Loucy (cell line): ENCODE results near the gene MAFF.

Source experiments
- H2AFZ ChIP-seq: fragments of 200-600 bp; sonication (generic); 2 replicates; pipeline ENCODE4 v1.6.0; 2016; ENCODE audit warnings: antibody characterized with exemption, mild to moderate bottlenecking, low read length, moderate library complexity
- H3F3A ChIP-seq: fragments of 200-600 bp; 2 replicates; pipeline ENCODE4 v1.6.0; 2016; ENCODE audit warnings: antibody characterized with exemption, low read depth, mild to moderate bottlenecking
- H3K27me3 ChIP-seq: fragments of 200-600 bp; sonication (generic); 2 replicates; pipeline ENCODE4 v1.6.1; 2014; ENCODE audit warnings: low read length, mild to moderate bottlenecking; ENCODE audit not compliant: insufficient read depth, poor library complexity, severe bottlenecking
- H3K36me3 ChIP-seq: fragments of 200-600 bp; sonication (generic); 2 replicates; pipeline ENCODE4 v1.6.1; 2016; ENCODE audit warnings: low read length; ENCODE audit not compliant: insufficient read depth
- H3K4me1 ChIP-seq: fragments of 200-600 bp; sonication (generic); 2 replicates; pipeline ENCODE4 v1.5.1; 2014; ENCODE audit warnings: low read length, mild to moderate bottlenecking; ENCODE audit not compliant: insufficient read depth, poor library complexity, severe bottlenecking
- H3K4me2 ChIP-seq: fragments of 200-600 bp; sonication (generic); 2 replicates; pipeline ENCODE4 v1.6.0; 2014; ENCODE audit warnings: antibody characterized with exemption, low read length, low read depth, mild to moderate bottlenecking; ENCODE audit not compliant: poor library complexity, severe bottlenecking
- H3K4me3 ChIP-seq: fragments of 200-600 bp; sonication (generic); 2 replicates; pipeline ENCODE4 v1.5.1; 2014; ENCODE audit warnings: low read length, mild to moderate bottlenecking, mixed read lengths; ENCODE audit not compliant: poor library complexity, severe bottlenecking
- H3K79me2 ChIP-seq: fragments of 200-600 bp; sonication (generic); 2 replicates; pipeline ENCODE4 v1.6.1; 2014; ENCODE audit warnings: low read length; ENCODE audit not compliant: insufficient read depth
- H3K9ac ChIP-seq: fragments of 200-600 bp; sonication (generic); 2 replicates; pipeline ENCODE4 v1.6.0; 2014; ENCODE audit warnings: mild to moderate bottlenecking, low read depth, low read length, moderate library complexity; ENCODE audit not compliant: poor library complexity, severe bottlenecking
- H3K9me2 ChIP-seq: fragments of 200-600 bp; sonication (generic); replicated peaks from 2 replicates; pipeline ENCODE4 v1.6.1; 2016; ENCODE audit warnings: low read depth, low read length, mixed read lengths
- H3K9me3 ChIP-seq: fragments of 200-600 bp; sonication (generic); 2 replicates; pipeline ENCODE4 v1.6.1; 2014; ENCODE audit warnings: mild to moderate bottlenecking, antibody characterized with exemption, low read length, low read depth; ENCODE audit not compliant: insufficient read depth
- H4K20me1 ChIP-seq: fragments of 200-600 bp; sonication (generic); 2 replicates; pipeline ENCODE4 v1.6.0; 2014; ENCODE audit warnings: antibody characterized with exemption, low read length, mild to moderate bottlenecking; ENCODE audit not compliant: insufficient read depth, poor library complexity, severe bottlenecking
- EZH2phosphoT487 ChIP-seq: fragments of 200-600 bp; IDR thresholded peaks from 2 replicates; pipeline ENCODE4 v1.6.1; 2018; ENCODE audit warnings: antibody characterized with exemption, mild to moderate bottlenecking, moderate library complexity, borderline replicate concordance
- TF ChIP-seq, protein P1 (sequence below): fragments of 200-600 bp; sonication (generic); conservative IDR thresholded peaks from 2 replicates; pipeline ENCODE4 v1.5.1; 2014; ENCODE audit warnings: mild to moderate bottlenecking, antibody characterized with exemption, low read length

MAFF gene

DNA sequence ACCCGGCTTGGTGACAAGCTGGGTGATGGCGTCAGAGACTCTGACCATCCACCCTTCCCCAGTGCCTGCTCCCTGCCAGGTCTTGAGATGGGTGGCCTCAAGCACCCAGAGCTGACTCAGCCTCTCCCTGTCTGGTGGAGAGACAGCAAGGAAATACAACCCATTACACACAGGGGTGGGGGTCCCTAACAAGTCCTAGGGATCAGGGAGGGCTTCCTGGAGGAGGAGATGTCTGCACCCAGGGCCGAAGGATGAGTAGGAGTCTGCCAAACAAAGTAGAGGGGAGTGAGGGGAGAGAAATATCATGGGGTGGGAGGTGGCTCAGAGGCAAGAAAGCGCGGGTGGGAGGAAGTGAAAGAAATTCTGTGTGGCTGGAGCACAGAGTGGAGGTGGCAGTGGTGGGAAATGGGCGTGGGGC is 6.8 kb downstream of the MAFF start:
- Histone ChIP-seq H3K9me3 (no peaks in the 10 kb centered on the region), H3K9me2 (no peaks in the 10 kb centered on the region), H3K4me1 (peaks cover 20% of the 10 kb centered on the region), H3K36me3 (no peaks in the 10 kb centered on the region), H3F3A (no peaks in the 10 kb centered on the region), H3K27me3 (no peaks in the 10 kb centered on the region), H2AFZ (no peak overlapping the region), H3K79me2 (no peaks in the 10 kb centered on the region), H3K9ac (no peak overlapping the region), H3K4me3 (no peak overlapping the region), H4K20me1 (no peaks in the 10 kb centered on the region), H3K4me2 (no peak overlapping the region)
- TF ChIP-seq EZH2phosphoT487, result no peak
- TF ChIP-seq, protein P1, sequence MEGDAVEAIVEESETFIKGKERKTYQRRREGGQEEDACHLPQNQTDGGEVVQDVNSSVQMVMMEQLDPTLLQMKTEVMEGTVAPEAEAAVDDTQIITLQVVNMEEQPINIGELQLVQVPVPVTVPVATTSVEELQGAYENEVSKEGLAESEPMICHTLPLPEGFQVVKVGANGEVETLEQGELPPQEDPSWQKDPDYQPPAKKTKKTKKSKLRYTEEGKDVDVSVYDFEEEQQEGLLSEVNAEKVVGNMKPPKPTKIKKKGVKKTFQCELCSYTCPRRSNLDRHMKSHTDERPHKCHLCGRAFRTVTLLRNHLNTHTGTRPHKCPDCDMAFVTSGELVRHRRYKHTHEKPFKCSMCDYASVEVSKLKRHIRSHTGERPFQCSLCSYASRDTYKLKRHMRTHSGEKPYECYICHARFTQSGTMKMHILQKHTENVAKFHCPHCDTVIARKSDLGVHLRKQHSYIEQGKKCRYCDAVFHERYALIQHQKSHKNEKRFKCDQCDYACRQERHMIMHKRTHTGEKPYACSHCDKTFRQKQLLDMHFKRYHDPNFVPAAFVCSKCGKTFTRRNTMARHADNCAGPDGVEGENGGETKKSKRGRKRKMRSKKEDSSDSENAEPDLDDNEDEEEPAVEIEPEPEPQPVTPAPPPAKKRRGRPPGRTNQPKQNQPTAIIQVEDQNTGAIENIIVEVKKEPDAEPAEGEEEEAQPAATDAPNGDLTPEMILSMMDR, result no peak

DNA sequence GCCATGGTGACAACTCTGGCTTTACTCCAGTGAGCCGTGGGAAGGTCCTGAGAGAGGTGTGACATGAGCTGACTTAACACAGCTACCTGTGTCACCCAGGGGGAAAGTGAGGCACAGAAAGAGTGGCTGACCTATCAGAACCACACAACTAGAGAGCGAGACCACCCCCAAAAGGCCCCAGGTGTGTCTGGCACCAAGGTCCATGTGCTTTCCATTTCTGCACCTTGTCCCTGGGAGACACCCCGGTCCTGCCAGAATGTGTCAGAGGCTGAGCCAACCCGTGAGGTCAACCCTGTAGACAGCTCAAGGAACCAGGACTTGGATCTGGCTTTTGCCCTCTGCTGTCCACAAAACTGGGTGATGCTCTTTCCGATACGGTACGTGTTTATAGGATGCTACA is 9.8 kb downstream of the MAFF start:
- Histone ChIP-seq H3K4me1 (no peaks in the 10 kb centered on the region), H3K27me3 (no peaks in the 10 kb centered on the region), H3K9ac (no peak overlapping the region), H3K79me2 (no peaks in the 10 kb centered on the region), H3F3A (no peaks in the 10 kb centered on the region), H3K4me2 (no peak overlapping the region), H3K9me2 (no peaks in the 10 kb centered on the region), H4K20me1 (no peaks in the 10 kb centered on the region), H2AFZ (no peak overlapping the region), H3K36me3 (no peaks in the 10 kb centered on the region), H3K4me3 (no peak overlapping the region), H3K9me3 (no peaks in the 10 kb centered on the region)
- TF ChIP-seq, protein P1, result no peak
- TF ChIP-seq EZH2phosphoT487, result no peak

DNA sequence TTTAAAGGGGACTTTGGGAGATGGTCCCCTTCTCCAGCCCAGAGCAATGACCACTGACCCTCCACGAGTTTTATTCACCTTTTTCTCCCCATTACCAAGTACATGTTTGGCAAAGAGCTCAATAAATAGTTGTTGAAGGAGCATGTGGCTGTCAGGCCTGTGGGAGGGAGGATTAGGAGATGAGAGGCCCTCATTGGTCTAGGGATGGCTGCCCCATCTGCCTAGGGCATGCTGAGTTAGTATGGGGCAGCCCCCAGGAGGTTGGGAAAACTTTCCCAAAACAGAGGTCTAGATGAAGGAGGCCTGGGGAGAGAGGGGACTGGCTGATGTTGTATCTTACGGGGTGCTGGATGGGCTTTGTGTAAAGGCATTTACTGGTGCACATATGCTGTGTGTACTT is 10.6 kb downstream of the MAFF start:
- Histone ChIP-seq H3K4me2 (no peak overlapping the region), H3K9me2 (no peaks in the 10 kb centered on the region), H3K36me3 (no peaks in the 10 kb centered on the region), H3K9me3 (no peaks in the 10 kb centered on the region), H3K4me1 (no peaks in the 10 kb centered on the region), H4K20me1 (no peaks in the 10 kb centered on the region), H3K27me3 (no peaks in the 10 kb centered on the region), H3K9ac (no peak overlapping the region), H3F3A (no peaks in the 10 kb centered on the region), H3K4me3 (no peak overlapping the region), H3K79me2 (no peaks in the 10 kb centered on the region), H2AFZ (no peak overlapping the region)
- no peak for TF ChIP-seq EZH2phosphoT487
- TF ChIP-seq, protein P1, result no peak
